Measurements from ENCODE around the gene AHI1.

AHI1 gene

DNA sequence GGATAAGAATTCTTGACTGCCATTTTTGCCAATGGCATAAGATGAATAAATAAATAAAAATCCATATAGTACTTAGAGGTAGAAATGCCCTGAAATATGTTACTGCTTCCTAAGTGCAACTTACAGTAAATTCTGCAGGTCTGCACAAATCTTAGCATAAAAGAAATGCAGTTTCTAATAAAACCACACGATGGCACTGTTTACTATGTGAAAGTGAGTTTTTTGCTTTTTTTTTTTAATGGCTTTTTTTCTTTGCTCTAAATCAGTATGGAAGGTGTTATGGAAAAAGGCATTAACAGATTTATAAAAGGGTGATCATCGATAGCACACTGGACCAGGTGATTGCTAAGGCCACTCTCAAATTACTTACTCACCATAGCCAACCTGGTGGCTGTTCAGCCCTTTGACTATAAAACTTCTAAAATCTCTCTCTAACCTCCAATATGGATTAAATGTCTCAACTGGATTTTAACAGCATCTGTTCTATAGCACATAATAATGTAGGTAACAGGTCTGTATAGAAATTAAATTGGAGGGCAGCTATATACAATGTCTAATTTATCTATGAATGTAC lies 45.8 kb downstream of the AHI1 start:
- peak; percentile 40 for DNase-seq (ENCODE audit: low read depth)

DNA sequence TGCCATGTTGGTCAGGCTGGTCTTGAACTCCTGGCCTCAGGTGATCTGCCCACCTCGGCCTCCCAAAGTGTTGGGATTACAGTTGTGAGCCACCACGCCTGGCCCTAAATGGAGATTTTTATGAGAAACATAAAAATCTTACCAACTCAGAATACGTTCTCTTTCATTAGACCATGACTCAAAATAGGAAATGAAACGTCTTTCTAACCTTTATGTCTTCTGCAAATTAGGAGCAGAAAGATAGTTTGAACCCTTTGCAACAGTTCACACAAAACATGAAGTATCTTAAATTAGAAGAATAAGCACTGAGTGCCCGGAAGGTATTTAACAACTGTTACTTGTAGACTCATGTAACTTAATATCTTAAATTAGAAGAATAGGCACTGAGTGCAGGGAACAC lies 48.3 kb downstream of the AHI1 start:
- DNase-seq (ENCODE audit: low read depth), result no peak

DNA sequence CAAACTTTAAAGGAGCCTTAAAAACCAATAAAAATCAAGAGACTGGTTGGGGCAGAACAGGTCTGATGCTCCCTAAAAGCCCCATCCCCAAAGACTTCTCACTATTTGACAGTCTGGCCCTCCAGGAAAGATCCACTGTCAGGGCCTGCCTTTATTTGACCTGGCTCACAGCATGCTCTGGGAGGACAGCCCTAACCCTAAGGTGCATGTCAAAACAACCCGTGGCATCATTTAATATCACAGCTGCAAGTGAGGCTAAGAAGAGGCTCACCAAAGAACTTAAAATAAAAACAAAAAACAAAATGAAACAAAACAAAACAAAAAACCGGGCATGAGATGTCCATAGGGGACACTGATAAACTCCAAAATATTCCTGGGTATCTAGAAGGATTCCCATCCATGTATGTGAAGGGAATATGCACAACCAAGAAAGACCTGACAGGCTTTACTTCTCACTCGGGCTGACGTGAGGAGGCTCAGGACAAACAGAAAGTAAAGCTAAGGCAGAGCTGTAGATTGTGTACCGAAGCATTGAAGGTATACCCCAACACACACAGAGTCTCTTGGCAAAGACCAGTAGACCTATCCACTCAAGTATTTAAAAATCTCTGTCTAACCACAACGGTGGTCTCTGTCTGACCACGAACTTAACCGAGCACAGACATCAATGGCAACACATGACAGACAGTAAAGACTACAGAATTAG lies 57.3 kb downstream of the AHI1 start:
- no peak for DNase-seq (ENCODE audit: low read depth)

DNA sequence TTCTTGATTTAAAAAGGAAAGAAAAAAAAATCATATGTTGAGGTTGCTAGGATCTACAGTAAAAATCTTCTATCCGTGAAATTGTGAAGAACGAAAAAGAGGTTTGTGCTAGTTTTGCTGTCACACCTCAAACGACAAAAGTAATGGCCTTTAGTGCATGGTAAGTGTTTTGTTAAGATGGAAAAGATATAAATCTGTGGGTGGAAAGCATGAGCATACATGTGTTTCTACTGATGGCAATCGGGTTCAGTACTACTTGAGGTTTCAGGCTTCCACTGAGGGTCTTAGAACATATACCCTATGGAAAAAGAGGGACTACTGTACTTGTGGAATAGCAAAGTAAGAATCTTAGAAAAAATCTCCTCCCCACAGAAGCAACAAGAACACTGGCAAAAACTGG lies 58.0 kb downstream of the AHI1 start:
- DNase-seq (ENCODE audit: low read depth), result no peak

DNA sequence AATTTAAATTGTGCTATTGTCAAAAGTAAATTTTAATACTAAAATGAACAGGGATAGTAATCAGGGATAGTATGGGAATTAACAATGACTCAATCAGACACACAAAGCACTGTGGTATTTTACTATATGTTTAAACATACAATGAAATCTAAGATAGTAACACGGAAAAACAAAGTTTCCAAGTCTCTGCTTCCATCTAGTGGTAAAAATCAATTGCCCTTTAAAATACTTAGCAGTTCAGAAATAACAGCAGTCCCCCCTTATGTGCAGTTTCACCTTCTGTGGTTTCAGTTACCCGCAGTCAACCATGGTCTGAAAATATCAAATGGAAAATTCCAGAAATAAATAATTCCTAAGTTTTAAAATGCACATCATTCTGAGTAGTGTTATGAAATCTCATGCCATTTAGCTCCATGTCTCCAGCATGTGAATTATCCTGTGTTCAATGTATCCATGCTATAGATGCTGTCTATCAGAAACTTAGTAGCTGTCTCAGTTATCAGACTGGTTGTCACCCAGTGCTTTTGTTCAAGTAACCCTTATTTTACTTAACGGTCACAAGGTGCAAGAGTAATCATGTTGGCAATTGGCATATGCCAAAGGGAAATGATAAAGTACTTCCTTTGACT lies 58.5 kb downstream of the AHI1 start:
- DNase-seq (ENCODE audit: low read depth), result no peak

DNA sequence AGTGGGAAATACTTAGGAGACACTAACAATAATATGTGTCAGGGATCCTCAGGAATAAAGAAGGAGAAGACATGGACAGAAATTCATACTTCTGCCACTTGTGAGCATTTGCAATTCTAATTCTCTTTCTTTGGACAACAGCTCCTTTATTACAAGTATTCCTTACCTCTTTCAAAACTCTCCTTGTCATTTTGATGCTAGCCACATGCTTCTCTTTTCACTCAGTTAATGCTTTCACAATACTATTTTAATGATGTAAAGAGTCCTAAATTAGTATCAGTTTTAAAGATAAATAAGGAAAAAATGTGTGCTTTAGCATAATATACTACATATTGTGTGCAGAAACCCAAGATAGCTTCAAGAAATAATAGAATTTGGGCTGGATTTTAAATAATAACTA lies 62.5 kb downstream of the AHI1 start:
- no peak for DNase-seq (ENCODE audit: low read depth)

DNA sequence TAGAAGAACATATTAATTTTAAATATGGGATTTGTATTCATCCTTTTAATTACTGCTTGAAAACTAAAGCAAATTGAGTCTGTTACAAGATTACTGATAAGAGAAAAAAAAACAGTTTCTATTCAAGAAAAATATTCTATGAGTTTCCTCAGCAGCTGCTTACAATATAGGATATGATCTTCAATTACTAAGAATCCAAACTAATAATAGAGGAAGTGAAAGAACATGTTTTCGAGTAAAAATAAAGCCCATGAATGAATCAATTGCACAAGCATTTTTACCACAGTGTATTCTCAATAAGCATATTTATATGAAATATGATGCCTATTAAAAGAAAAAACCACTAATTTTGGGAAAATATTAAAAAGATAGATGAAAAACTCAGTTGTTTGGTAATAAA lies 63.4 kb downstream of the AHI1 start:
- no peak for DNase-seq (ENCODE audit: low read depth)

DNA sequence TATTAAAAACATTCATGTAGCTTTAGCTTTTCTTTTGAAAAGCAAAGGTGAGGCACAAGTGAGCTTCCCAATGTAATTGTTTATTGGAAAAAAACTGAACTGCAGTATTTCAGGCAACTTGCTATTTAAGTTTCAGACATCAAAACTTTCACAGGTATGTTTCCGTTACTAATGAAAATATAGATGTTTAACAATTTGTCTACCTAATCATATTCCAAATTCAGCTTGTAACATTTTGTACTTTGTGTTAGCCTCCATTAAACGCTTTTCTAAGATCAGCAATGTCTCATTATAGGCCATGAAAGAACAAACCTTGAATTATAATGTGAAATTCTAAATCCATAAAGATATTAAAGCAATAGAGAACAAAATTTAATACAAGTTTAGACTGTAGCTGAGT lies 69.5 kb downstream of the AHI1 start:
- no peak for DNase-seq (ENCODE audit: low read depth)

DNA sequence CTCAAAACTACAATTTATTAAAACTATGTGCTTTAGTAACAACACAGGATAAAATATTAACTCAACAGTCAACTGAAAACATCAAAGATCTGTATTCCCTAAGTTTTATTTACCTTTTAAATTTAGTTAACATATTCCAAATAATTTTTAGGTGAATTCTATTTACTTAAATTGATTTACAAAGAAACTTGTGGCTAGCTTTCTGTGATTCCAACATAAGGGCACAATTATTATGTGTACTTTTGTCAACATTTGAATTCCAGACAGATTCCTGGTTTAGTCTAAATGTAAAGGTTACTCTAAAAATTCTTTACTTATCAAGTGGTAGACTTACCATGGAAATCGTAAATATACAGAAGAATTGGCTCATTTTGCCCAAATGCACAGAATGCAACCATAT lies 70.7 kb downstream of the AHI1 start:
- no peak for DNase-seq (ENCODE audit: low read depth)

DNA sequence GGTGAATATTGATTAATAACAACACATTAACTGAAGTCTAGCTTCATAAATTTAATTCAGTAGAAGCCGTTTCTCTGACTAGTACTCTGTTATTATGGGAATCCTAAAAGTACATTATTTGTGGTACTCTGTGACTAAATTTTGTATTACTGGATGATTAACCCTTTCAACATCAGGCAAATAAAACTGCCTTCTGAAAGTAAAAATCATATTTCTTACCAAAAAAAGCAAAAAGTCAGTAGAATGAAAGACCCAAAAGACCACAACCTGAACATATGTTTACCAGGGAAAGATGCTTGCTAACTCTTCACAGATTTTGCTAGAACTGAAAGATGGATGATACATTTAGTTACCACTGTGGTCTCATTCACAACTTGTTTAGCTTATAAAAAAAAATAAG lies 73.2 kb downstream of the AHI1 start:
- no peak for DNase-seq (ENCODE audit: low read depth)

DNA sequence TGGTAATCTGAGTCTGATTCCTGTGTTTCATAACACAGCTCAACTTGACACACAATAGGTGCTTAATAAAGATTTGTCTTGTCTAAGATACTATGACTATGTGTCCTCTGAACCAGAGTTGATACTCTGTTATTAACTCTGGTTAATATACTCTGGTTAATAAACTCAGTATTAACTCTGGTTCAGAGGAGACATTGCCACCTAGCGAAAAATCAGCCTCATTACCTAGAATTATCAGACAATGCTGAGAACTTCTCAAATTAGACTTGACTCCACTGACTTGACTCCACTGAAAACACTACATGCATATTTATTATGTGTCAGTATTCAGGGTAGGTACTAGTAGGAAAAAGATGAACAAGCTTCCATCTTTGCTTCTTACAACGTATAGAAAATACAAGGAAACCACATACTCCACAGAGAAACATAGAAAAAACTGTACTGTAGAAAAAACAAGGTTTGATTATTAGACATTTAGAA lies 73.9 kb downstream of the AHI1 start:
- DNase-seq (ENCODE audit: low read depth), result peak; percentile 22

DNA sequence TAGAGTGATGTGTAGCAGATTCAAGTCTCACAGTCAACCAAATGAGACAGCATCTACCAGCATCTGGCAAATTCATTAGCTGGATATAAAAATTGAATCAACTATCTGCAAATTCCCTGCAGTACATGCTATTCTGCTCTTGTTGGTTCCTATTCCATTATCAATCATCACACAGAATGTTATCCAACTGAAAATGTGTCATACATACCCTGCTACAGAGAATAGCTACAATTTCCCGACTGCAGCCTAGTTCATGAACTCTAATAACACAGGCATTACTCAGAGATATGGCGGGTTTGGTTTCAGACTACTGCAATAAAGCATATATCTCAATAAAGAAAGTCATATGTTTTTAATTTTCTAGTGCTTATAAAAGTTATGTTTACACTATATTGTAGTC lies 78.4 kb downstream of the AHI1 start:
- DNase-seq (ENCODE audit: low read depth), result peak; percentile 38

DNA sequence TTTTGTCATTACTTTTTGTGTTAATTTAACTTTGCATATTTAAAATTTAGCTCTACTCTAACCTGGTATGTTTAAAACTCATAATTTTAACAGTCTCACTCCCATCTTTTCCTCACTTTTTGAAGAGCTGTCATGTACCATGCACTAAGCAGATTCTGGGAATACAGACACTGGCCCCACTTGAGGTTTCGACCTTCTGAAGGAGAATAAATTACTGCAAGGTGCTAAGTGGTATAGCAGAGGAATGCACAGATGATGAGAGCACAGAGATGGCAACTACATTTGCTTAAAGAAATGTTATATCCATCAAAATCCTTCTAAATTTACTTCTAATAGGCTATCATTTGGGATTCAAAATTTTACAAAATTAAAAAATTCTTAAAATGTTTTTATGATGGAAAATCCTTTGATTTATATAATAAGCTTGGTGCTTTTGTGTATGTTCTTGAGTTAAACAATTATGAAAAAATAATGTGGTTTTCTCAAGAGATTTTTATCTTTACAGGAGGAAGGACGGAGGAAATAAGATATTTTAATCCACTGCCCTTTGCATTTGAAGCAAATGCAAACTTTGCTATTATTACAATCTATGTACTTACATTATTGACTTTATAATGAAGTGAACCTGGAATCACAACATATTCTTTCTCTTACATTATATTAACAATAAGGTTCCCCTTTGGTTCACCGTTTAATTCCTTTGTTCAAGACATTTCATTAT lies 79.3 kb downstream of the AHI1 start:
- DNase-seq (ENCODE audit: low read depth), result no peak

DNA sequence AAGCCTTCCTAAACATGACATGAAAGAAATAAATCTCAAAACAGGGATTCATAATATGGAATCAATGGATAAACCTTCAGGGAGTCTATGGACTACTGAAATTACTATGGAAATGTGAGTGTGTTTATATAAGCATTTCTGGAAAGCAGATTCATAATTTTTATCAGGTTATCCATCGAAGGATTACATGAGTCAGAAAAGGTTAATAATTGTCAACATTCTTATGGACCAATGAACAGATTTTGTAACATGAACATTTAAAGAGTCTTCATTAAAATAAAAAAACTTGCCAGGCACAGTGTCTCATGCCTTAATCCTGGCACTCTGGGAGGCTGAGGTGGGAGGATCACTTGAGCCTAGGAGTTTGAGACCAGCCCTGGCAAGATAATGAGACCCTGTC lies 84.8 kb downstream of the AHI1 start:
- DNase-seq (ENCODE audit: low read depth), result peak; percentile 12

DNA sequence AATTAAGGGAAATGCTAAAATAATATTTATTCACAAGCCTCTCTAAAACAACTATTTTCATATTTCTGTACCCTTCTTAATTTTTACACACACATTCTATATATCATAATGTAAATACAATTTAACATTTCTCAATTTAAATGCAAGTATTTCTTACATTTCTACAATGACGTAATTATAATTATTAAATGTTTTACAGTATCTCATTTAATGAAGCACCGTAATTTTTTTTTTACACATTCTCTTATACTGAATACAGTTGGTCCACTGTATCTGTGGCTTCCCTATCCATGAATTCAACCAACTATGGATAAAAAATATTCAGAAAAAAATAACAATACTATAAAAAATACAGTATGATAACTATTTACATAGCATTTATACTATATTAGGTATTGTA lies 85.7 kb downstream of the AHI1 start:
- no peak for DNase-seq (ENCODE audit: low read depth)

DNA sequence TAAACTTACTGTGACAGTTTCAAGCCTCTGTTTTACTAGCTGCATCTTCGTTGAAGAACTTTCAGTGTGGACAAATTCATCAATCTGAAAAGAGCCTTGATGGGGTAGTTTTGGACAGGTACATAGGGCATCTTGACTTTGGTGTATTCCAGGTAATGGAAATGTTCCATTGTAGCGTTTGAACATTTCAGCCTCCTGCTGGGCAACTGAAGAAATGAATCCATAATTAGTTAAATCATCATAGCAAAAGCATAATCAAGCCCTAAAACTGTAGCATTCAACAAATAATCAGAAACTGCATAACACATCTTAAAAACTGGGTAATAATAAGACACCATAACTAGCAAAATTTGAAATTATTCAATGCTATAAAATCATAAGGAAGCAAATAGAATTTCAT lies 86.2 kb downstream of the AHI1 start:
- no peak for DNase-seq (ENCODE audit: low read depth)

DNA sequence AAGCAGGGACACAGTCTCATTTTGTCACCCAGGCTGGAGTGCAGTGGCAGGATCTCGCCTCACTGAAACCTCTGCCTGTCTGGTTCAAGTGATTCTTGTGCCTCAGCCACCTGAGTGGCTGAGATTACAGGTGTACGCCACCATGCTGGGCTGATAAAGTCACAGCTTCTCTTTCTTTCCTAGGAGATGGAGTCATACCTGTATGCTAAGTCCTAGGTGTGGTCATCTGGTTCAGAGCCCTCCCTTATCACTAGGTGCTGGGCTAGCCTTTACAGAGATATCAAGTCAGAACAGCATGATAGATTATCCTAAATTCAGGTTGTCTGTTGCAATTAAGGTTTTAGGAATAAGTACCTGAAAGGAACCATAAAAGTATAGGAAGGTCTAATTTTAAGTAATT lies 86.7 kb downstream of the AHI1 start:
- DNase-seq (ENCODE audit: low read depth), result no peak

DNA sequence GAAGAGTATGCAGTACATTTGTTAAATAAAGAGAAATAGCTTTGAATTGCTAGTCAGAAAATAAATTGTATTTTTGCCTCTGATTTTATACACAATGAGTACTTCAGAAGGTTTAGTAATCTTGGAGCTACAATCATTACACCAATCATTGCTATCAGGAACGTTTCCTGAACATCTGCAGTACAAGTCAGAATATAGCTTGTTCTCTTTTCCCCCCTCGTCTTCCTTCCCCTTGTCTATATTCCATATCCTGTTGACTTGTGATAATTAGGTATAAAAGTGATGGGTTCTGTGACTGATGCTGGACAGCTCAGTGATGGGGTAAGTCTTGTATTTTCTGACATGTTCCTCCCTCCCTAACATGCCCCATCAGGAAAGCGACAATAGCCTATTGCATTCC lies 94.0 kb downstream of the AHI1 start:
- DNase-seq (ENCODE audit: low read depth), result no peak

DNA sequence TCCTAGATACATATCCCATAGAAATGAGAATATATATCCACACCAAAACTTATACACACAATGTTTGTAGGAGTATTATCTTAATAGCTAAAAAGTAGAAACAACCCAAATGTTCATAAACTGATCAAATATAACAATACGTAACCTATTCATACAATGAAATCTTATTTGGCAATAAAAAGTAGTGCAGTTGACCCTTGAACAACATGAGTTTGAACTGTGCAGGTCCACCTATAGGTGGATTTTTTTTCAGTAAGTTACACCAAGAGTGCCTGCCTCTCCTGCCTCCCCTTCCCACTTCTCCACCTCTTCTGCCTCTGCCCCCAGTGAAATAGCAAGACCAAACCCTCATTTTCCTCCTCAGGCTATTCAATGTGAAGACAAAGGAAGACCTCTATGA lies 95.2 kb downstream of the AHI1 start:
- DNase-seq (ENCODE audit: low read depth), result no peak

DNA sequence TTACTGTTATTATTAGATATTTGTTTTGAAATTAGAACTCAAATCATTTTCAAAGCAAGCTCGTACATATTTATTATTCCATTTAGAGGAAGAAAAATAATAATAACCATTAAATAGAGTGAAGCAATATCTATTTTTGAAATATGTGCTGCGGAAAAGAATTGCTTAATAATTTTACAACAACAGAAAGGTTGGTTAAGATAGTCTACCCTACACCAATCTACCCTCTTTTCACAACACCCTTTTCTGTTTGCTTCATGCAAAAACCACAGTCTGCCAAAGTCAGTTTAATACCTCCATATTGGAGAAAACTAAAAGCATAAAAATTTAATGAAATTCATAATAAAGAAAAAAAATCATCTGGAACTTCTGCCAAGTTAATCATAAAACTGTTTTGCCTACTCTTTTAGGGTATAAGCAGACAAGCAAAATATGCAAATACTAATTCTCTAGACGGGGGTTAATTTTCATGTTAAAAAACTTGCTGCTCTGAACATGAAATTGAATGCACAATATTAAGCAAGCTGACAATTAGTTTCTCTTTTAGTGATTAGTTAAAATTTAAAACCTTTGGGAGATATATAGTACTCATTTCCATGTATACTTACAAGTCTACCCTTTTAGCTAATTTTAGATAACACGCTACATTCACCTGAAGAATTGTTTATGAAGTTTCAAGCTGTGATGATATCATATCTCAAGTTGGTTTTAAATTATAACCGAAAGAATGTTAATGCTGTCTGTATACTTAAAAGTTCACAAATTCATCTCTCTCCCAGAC lies 100.2 kb downstream of the AHI1 start:
- no peak for DNase-seq (ENCODE audit: low read depth)

DNA sequence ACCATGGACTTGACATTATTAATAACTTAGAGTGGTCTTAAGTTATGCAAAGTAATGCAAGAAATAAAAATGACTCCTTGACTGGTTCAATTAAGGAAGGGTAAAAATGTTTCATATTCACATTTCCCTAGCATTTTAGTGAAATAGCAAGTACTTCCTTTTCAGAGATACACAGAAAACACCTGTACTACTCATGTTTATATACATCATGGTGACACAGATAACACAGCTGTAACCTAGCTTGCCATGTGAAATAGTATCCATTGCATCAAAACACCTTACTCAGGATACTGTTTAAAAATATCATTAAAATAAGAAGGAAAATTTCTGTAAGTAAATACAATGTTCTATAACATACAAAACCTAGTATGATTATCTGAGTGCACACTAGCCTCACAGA lies 102.4 kb downstream of the AHI1 start:
- DNase-seq (ENCODE audit: low read depth), result no peak

DNA sequence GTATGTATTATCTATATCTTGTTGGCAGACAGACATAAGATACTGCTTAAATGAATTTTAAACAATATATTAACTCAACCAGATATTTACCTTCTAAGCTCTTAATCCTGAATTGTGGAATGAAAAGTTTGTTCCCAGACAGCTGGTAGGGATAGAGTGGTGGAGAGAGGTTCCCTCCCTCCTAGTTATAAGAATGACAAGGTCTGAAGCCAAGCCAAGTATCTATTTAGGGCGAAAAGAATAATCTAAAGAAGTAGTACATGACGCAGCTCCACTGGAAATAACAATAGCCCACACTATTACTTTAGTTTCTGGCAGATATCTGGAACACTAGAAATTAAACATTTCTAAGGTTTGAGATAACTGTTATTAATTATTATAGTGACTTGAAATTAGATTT lies 104.3 kb downstream of the AHI1 start:
- no peak for DNase-seq (ENCODE audit: low read depth)

Data from HS-27A (cell line).